Heart right ventricle (tissue), 16 donors: Measurements from ENCODE around the gene IFNA7. TPM values are rescaled to one million over a fixed set of nuclear protein-coding genes. Genes with fewer than 3 reads are reported as not detected.
"Not testable (repeated sequence)": the region's sequence is repeated elsewhere in the genome, so short reads cannot be mapped to it uniquely, and the experiment has no call there.

ENCODE experiments used
- ATAC-seq, 8 donors: fragments of 200-7000 bp; cut with Tn5 transposase; one replicate each; pipeline ENCODE4 v1.9.1; 2020; ENCODE audit warnings: mild to moderate bottlenecking in 8 of 8, moderate library complexity in 8 of 8, moderate number of reproducible peaks in 1 of 8
- DNase-seq, 2 donors: peaks; one replicate each; pipeline ENCODE4 v3.0.0-alpha.2; 2020
- H3K27ac ChIP-seq, 10 donors: fragments of 200-600 bp; sonication (generic) in 2 of 10; one replicate each; pipeline versions ENCODE4 v1.5.0 to v1.8.0; 2020 to 2022; ENCODE audit warnings: mild to moderate bottlenecking in 3 of 10
- H3K27me3 ChIP-seq, 7 donors: fragments of 200-600 bp; one replicate each; pipeline ENCODE4 v1.8.0; 2021 to 2022; ENCODE audit warnings: mild to moderate bottlenecking in 2 of 7
- H3K36me3 ChIP-seq, 9 donors: fragments of 200-600 bp; sonication (generic) in 1 of 9; one replicate each; pipeline versions ENCODE4 v1.5.0 to v1.8.0; 2020 to 2022; ENCODE audit warnings: mild to moderate bottlenecking in 2 of 9
- H3K4me1 ChIP-seq, 9 donors: fragments of 200-600 bp; sonication (generic) in 1 of 9; one replicate each; pipeline versions ENCODE4 v1.5.0 to v1.8.0; 2020 to 2022; ENCODE audit warnings: mild to moderate bottlenecking in 4 of 9
- H3K4me3 ChIP-seq, 10 donors: fragments of 200-600 bp; sonication (generic) in 2 of 10; one replicate each; pipeline versions ENCODE4 v1.5.0 to v1.8.0; 2020 to 2022; ENCODE audit warnings: mild to moderate bottlenecking in 7 of 10, moderate library complexity in 2 of 10
- H3K9me3 ChIP-seq, 11 donors: fragments of 200-600 bp in 10 of 11; sonication (generic) in 2 of 11; one replicate each; pipeline versions ENCODE4 v1.5.0 to v1.8.0; 2013 to 2022; ENCODE audit warnings: mild to moderate bottlenecking in 2 of 11, control low read depth in 1 of 11, moderate library complexity in 1 of 11
- WGBS, 2 donors: extraction: QIAGEN DNeasy Blood & Tissue Kit; methylation state at CpG; one replicate each; pipeline ENCODE4 v1.1.7; 2013; ENCODE audit warnings: inconsistent platforms in 1 of 2; 5-methylcytosine and 5-hydroxymethylcytosine counted together
- intact Hi-C, 10 donors: fragments of 100-400 bp; cut with DNase I; formaldehyde crosslinking; loops; one replicate each; pipeline versions ENCODE4 v1.11.1 to v1.14.2; 2022
- polyA plus RNA-seq, 2 donors: library from polyadenylated mRNA; stranded (reverse); fragments of 200-250 nt; gene quantifications; one replicate each; pipeline ENCODE4 v1.2.3, GENCODE V29; 2013
- total RNA-seq, 10 donors: library from RNA; stranded (reverse); fragmentation: NEBNext Ultra II Directional in 3 of 10; extraction: Animal tissue kit (Norgen Biotek cat#: 25700) in 3 of 10; gene quantifications; one replicate each; pipeline versions ENCODE4 v1.2.1 to v1.2.4, GENCODE V29; 2021 to 2023
- TF ChIP-seq, protein P1 (sequence below), 9 donors: fragments of 200-600 bp; sonication (generic) in 2 of 9; IDR thresholded peaks; one replicate each; pipeline versions ENCODE4 v1.5.0 to v1.8.0; 2021 to 2022; ENCODE audit warnings: antibody characterized with exemption in 9 of 9, mild to moderate bottlenecking in 5 of 9, moderate library complexity in 1 of 9
- donor health status: Arrhythmogenic right ventricular cardiomyopathy.
- donor health status: ischemic (EF 13 %, LVEDD 7.1; RV severe dilation, severe dysfunction).
- donor health status: healthy with polysubstance abuse.
- donor health status: DM: no; HTN: yes; CAD: no.
- donor health status: DM: no; HTN: no; CAD: no.
- donor health status: ischemic (EF 25% LVEDD 6.9; RV normal size, moderate dysfunction).
- donor health status: ischemic (EF 25% LVEDD 5.7; RV mildly dilated, moderate dysfunction).
- donor health status: healthy.
- donor health status: DM: yes; HTN: yes; CAD: no.
- donor health status: Ischemic cardiomyopathy.
- donor health status: ischemic (EF 35%, LVEDD 5.7; RV mildly dilated, moderate dysfunction).
- donor health status: nonischemic (EF 11% LVEDD 7.7; RV severe dilation, severe dysfunction).
- donor health status: DM: yes; HTN: yes; CAD: no.
- donor health status: PGD.
- donor health status: ischemic (EF 29% LVEDD 5.4; RV normal size, mild dysfunction).
- donor health status: nonischemic (EF 23%, LVEDD 6.1; RV moderate dilation, normal function).

IFNA7 gene
- total and polyA plus RNA-seq, 12 donors: not detected

DNA sequence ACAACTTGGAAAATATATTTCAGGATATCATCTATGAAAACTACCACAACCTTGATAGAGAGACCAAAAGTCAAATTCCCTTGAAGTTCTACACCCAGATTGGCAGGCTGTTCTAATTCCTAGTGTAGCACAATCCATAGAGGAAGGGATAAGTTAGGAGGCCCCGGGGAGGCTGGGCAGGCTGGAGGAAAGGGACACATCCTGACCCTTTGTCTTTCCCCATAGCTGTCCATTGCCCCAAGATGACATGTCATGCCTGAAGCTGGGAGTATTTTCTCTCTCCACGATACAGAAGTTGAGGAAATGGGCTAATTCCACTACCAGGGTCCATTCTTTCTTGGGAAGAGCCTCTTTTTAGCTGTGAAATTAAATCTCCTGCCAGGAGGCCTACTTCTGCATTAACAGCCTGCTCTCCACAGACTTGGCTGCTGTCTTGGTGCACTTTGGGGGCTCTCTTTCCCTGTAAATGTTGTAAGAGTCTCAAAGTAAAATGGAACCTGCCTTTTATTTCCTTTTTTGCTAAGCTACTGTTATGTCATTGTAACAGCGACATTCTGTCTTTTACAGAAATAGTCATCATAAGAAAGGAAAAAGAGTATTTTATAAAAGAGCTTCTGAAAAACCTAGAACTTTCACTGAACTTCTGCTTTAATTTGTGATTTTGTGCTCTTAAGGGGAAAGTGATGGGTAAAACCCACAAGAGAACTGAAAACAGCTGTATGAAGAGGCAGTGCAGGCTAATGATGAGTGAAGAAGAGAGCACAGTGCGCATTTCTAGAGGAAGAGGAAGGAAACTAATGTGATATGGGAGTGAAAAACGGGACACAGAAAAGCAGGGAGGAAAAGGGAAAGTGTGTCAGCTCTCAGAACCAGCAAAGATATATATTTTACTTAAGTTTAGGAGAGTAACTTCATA lies 11.7 kb upstream of the IFNA7 start:
- not testable (repeated sequence) for H3K36me3 ChIP-seq, H3K4me1 ChIP-seq, H3K27ac ChIP-seq, H3K27me3 ChIP-seq, H3K4me3 ChIP-seq, ATAC-seq, H3K9me3 ChIP-seq, DNase-seq
- 33 to 35% methylated on average over 4 of the region's 5 CpGs for WGBS, 2 donors
- intact Hi-C loops: loop anchor here in 1 of 10 donors (10.0 kb wide), 1 partner anchor 59 kb away; no protein-coding TSS in a partner anchor
- TF ChIP-seq, protein P1, sequence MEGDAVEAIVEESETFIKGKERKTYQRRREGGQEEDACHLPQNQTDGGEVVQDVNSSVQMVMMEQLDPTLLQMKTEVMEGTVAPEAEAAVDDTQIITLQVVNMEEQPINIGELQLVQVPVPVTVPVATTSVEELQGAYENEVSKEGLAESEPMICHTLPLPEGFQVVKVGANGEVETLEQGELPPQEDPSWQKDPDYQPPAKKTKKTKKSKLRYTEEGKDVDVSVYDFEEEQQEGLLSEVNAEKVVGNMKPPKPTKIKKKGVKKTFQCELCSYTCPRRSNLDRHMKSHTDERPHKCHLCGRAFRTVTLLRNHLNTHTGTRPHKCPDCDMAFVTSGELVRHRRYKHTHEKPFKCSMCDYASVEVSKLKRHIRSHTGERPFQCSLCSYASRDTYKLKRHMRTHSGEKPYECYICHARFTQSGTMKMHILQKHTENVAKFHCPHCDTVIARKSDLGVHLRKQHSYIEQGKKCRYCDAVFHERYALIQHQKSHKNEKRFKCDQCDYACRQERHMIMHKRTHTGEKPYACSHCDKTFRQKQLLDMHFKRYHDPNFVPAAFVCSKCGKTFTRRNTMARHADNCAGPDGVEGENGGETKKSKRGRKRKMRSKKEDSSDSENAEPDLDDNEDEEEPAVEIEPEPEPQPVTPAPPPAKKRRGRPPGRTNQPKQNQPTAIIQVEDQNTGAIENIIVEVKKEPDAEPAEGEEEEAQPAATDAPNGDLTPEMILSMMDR (IDR thresholded peaks at IDR 0.05): peak in 4 of 9 donors; percentile 15 to 42 (median 27)

DNA sequence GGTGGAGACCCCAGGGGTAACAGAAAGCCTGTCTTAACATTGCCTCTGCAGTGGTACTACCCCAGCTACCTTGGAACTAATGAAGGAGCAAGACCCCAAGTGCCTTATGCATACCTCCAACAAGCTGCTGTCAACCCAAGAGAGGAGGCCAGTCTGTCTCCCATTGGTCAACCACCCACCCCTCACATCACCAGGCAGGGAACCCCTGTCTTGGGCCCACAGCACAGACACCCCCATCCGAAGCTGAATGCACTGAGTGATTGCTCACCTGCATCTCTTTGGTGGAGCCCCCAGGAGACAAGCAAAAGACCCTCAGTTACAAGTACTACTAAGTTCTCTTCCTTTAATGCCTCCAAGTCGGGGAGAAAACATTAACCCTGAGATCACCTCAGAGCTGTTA lies 10.2 kb upstream of the IFNA7 start:
- not testable (repeated sequence) for H3K4me3 ChIP-seq, DNase-seq, H3K4me1 ChIP-seq, H3K9me3 ChIP-seq, ATAC-seq, H3K36me3 ChIP-seq, H3K27ac ChIP-seq, H3K27me3 ChIP-seq
- intact Hi-C loops: loop anchor here in 1 of 10 donors (10.0 kb wide), 1 partner anchor 57 kb away; no protein-coding TSS in a partner anchor
- WGBS, 2 donors: 57 to 66% methylated on average over 2 of the region's 2 CpGs

DNA sequence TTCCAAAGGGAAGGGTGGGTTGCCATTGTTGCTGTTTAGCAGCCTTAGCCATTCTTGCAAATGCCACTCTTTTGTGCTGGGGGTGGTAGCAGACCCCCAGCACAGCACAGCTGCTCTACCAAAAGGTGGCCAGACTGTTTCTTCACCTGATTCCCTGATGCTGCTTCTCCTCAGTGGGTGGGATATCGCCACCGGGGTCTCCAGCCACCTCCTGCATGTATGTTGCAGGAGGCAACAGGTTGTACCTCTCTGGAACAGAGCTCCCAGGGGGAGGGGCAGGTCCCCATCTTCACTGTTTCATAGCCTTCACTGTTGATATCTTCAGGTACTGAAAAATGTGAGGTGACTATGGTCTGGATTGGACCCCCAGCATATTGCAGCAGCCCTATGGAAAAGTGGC lies 8.8 kb upstream of the IFNA7 start:
- ATAC-seq, H3K27me3 ChIP-seq, H3K9me3 ChIP-seq, DNase-seq, H3K4me1 ChIP-seq, H3K4me3 ChIP-seq, H3K27ac ChIP-seq, H3K36me3 ChIP-seq: not testable (repeated sequence)
- 84 to 86% methylated on average over 2 of the region's 2 CpGs for WGBS, 2 donors
- intact Hi-C loops: loop anchor here in 1 of 10 donors (10.0 kb wide), 1 partner anchor 56 kb away; no protein-coding TSS in a partner anchor

DNA sequence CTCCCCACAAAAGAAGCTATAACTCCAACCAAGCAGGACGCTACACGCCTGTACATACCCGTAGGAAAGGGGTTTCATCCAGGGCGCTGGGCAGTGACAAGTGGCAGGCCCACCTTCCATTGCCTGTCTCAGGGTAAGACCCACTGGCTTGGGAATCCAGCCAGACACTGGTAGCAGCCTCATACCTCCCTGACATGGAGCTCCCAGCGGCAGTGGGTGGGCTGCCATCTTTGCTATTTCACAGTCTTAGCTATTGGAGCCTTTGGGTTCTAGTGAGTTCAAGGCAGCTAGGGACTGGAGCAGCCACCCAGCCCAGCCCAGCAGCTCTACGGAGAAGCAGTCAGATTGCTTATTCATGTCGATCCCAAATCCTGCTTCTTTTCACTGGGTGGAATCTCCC lies 8.3 kb upstream of the IFNA7 start:
- DNase-seq: no peak
- Histone ChIP-seq H3K4me1 (no peaks in the 10 kb centered on the region), H3K9me3 (no peaks in the 10 kb centered on the region), H3K4me3 (no peak overlapping the region), H3K27ac (no peak overlapping the region), H3K36me3 (no peaks in the 10 kb centered on the region), H3K27me3 (peaks cover 0 to 3% (median 0%) of the 10 kb centered on the region in 7 donors)
- intact Hi-C loops: loop anchor here in 1 of 10 donors (10.0 kb wide), 1 partner anchor 56 kb away; no protein-coding TSS in a partner anchor
- WGBS, 2 donors: 89 to 90% methylated on average over 7 of the region's 7 CpGs
- TF ChIP-seq, protein P1 (IDR thresholded peaks at IDR 0.05): no peak
- no peak for ATAC-seq

DNA sequence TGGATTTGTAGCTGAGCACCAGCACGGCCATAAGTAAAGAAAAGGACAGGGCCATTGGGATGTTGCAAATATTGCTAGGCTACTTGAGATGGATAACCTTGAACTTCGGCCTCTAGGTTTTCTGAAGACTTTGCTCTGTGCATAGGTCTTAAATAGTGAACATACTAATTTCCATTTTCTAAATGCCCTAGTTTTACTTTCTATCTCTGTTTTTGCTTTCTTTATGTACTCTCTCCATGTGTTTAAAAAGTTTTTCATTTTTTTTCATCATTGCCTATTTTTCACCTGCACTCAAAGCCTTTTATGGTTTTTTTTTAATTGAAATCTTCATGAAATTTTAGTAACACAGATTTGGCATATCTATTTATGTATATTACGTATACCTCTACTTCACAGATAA lies 5.0 kb upstream of the IFNA7 start, which contains the start of gene IFNA10:
TSS of gene IFNA10 (minus strand) at position 101 of the 400 bp plus-strand sequence. CDS start at position 55, 46 bp downstream.
- H3K9me3 ChIP-seq, intact Hi-C loops, H3K36me3 ChIP-seq, H3K4me1 ChIP-seq, H3K4me3 ChIP-seq, H3K27ac ChIP-seq, DNase-seq, ATAC-seq: not testable (repeated sequence)
- peaks cover 0 to 11% (median 0%) of the 10 kb centered on the region in 7 donors for H3K27me3 ChIP-seq
- WGBS, 2 donors: 81 to 90% methylated on average over 3 of the region's 3 CpGs
